22Rv1 (cell line): ENCODE results near the gene FAM168A.

Source experiments
- H3K27ac ChIP-seq: fragments of 450-650 bp; 2 replicates; pipeline ENCODE4 v1.5.1; 2017
- CTCF ChIP-seq: fragments of 450-650 bp; IDR thresholded peaks from 2 replicates; pipeline ENCODE4 v1.5.1; 2017; ENCODE audit warnings: mild to moderate bottlenecking
- ZFX ChIP-seq: fragments of 450-650 bp; IDR thresholded peaks from 2 replicates; pipeline ENCODE4 v1.6.1; 2017; ENCODE audit warnings: antibody characterized with exemption, borderline replicate concordance

FAM168A gene

DNA sequence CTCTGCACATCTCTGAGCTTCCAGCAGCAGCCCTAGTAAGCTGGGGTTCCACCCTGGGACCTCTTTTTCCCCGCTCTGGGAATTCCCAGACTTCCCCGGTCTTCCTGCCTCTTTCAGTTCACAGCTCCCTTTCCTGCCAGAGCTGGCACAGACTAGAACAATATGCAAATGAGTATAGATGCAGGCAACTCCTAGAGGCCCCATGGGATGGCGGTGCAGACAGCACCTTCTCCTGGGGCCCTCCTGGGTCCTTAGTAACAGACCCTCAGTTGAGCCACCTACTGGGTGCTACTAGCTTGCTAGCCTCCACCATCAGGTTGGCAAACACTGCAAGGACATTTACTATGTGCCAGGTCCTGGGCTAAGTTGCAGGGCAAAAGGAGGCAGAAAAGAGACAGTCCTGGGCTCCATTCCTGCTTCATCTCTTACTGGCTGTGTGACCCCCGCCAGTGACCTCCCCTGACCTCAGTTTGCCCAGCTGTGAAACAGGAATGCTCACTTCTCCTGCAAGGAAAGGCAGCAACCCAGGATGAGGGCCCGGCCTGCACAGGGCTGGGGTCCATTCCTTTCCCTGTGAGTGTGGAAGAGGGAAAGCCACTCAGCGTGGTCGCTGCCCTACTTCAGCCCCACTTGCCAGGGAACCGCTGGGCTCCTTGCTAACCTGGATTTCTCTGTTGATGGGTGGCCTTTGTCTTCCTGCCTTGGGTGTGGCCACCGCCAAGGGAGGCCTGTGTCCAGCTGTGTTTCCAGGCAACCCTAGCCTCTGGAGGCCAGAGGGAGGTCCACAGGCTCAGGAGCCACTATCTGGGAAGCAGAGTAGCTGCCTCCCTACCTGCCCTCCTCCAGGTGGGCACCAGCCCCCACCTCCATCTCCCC is 214.4 kb downstream of the FAM168A start:
- no peak overlapping the region for H3K27ac ChIP-seq
- TF ChIP-seq CTCF = no peak
- TF ChIP-seq ZFX = no peak

DNA sequence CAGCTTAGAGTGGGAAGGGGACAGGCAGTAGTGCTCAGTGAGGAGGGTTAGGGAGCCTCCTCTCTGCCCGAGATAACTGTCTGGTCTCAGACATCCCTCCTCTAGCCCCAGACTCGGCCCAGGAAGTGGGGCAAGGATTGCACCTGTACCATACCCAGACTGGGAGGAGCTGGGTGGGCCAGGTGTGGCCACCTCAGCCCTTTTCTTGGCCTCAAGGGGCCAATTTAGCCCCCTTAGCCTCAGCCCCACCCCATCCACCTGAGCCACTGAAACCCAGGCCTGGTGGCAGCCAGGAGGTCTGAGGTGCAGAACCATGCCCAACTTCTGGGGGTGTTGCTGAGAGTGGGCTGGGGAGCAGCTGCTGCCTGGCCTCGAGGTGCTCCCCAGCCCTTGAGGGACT is 215.2 kb downstream of the FAM168A start:
- H3K27ac ChIP-seq = no peak overlapping the region
- TF ChIP-seq CTCF (no peak), ZFX (no peak)

- H3K27ac ChIP-seq = no peak overlapping the region
- TF ChIP-seq ZFX (no peak), CTCF (no peak)
These were observed 215.7 kb downstream of the FAM168A start for GRCh38 chr11:73382183-73382582.

DNA sequence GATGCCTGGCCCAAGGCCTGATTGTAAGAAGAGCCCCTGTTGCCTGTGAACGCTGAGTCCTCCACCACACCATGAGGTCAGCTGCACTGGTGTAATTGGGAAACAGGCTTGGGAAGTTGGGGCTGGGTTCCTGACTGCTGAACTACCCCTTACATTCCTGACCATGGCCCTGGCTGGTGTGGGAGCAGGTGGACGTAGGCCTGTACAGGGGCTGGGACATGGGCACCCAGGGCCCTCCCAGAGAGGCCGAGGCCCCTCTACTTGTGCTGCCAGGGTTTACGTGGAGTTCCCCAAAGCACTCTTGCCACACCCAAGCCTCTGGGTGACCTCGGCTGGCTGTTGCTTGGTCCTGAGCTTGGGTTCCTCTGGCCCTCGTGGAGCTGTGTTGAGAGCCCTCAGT is 216.3 kb downstream of the FAM168A start:
- no peak for TF ChIP-seq ZFX
- no peak for TF ChIP-seq CTCF
- no peak overlapping the region for H3K27ac ChIP-seq

DNA sequence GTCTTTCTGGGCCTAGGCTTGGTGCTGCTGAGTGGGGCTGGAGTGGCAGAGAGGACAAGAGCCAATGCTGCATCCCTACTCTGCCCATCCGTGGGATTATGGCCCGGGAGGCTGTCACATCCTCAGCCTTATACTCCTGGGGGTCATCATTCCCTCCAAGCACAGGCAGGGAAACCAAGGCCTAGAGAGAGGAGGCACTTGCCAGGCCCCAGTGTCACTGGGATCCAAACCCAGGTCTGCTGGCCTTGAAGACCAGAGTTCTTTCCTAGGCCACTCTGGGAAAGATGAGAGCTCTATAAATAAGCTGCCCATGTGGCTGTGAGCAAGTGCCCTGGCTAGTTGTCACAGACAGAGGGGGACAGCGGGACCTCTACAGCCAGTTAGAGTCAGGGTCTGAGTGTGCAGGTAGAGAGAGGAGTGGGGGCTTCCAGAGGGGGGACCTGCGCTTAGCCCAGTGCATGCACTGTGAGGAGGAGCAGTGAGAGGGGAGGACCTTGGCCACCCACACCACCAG is 217.0 kb downstream of the FAM168A start:
- TF ChIP-seq CTCF (no peak), ZFX (no peak)
- H3K27ac ChIP-seq = no peak overlapping the region

DNA sequence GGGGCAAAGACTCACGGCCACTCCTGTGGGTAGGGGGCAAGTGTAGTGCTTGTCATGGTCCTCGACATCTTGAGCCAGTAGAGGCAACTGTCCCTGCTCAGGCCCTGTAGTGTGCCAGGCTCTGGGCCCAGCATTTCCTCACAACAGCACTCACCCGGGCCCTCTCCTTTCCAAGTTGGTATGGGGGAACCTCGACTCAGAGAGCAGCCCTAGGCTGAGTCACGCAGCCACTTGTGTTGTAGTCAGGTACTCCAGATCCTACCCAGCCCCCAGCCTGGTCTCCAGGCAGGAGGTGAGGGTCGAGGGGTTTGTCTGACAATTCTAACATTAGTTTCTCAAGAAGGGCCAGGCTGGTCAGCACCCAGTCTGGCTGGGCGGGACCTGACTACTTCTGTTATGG is 217.6 kb downstream of the FAM168A start:
- TF ChIP-seq CTCF (no peak), ZFX (no peak)
- H3K27ac ChIP-seq = no peak overlapping the region

DNA sequence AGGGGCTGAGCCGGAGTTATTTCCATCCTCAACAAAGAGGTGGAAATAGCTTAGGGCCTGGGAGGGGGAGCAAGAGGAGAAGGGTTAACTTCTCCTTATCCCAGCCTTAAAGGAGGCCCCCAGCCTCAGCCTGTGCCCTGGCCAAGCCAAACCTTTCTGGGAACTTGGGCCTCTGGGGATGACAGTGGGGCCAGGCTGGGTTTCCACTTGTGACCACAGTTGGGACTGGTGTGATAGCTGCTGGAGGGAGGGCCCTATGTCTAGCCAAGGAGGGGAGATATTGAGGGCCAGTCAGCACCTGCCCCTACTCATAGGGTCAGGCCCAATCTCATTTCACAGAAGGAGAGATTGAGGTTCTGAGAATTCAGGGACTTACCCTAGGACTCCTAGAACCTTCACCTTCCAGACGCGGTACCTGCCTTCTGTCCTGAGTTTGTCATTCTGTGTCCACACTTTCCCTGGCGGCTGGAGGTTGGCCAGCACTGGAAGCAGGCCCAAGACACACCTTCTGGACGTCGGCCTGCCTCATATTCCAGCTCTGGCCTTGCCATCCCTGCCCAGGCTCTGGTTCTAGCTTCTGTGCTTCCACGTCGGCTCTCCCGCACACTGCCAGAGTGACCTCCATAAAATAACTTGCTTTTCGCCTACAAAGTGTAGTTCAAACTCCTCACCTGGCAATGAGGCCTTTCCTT is 218.6 kb downstream of the FAM168A start:
- H3K27ac ChIP-seq = peak overlapping the region; percentile 43
- TF ChIP-seq ZFX (no peak), CTCF (no peak)
